Measurements from ENCODE around the gene STX1B. TPM values are rescaled to one million over a fixed set of nuclear protein-coding genes. Genes with fewer than 3 reads are reported as not detected.

STX1B gene
- total RNA-seq, 1 experiment from 2014 or later: 11.0 TPM

- Histone ChIP-seq H2BK12ac (ENCODE audit: insufficient read length, low read depth, low read length) (no peak overlapping the region), H2BK120ac (ENCODE audit: low read depth, low read length, poor library complexity, severe bottlenecking) (no peak overlapping the region), H2BK5ac (ENCODE audit: insufficient read length, low read length) (no peak overlapping the region), H4K5ac (ENCODE audit: insufficient read length, low read depth, low read length) (no peak overlapping the region), H3K79me2 (ENCODE audit: insufficient read depth, low read length) (no peaks in the 10 kb centered on the region), H3K27ac (ENCODE audit: insufficient read length, low read depth, low read length) (no peak overlapping the region), H2AFZ (ENCODE audit: low read length) (no peak overlapping the region), H2BK20ac (ENCODE audit: low read depth, low read length, poor library complexity, severe bottlenecking) (no peak overlapping the region), H4K91ac (ENCODE audit: insufficient read length, low read depth, low read length) (no peak overlapping the region), H3K4me2 (ENCODE audit: insufficient read depth, insufficient read length, low read length) (no peak overlapping the region), H2BK15ac (ENCODE audit: low read depth, low read length) (no peak overlapping the region), H3K23me2 (ENCODE audit: insufficient read length, low read depth, low read length, poor library complexity, severe bottlenecking) (peaks cover 15% of the 10 kb centered on the region), H3K79me1 (ENCODE audit: insufficient read depth, low read depth, low read length, poor library complexity, severe bottlenecking) (no peaks in the 10 kb centered on the region), H3K18ac (ENCODE audit: insufficient read length, low read depth, low read length) (no peak overlapping the region), H3K4ac (ENCODE audit: low read depth, low read length) (no peak overlapping the region), H3K14ac (ENCODE audit: insufficient read depth, low read length) (no peak overlapping the region), H3K9ac (ENCODE audit: extremely low read depth, insufficient read length, low read length) (no peak overlapping the region), H4K8ac (replicated peaks; ENCODE audit: insufficient read length, low read depth, low read length) (no peak overlapping the region), H3K27me3 (ENCODE audit: insufficient read depth, low read length) (no peaks in the 10 kb centered on the region), H3K23ac (ENCODE audit: insufficient read length, low read depth, low read length) (no peak overlapping the region), H3K4me1 (ENCODE audit: insufficient read depth, low read length) (no peaks in the 10 kb centered on the region), H3K56ac (ENCODE audit: insufficient read length, low read depth, low read length) (no peak overlapping the region), H3T11ph (ENCODE audit: low read length) (no peak overlapping the region), H2AK5ac (ENCODE audit: insufficient read length, low read length) (no peak overlapping the region), H4K20me1 (ENCODE audit: control insufficient read depth, insufficient read depth, insufficient read length) (peaks cover 5% of the 10 kb centered on the region), H3K9me3 (ENCODE audit: control insufficient read depth, low read depth, low read length) (no peaks in the 10 kb centered on the region)
- no peaks in the 10 kb centered on the region for H3K9me3 Mint-ChIP-seq
- TF ChIP-seq, protein P1, sequence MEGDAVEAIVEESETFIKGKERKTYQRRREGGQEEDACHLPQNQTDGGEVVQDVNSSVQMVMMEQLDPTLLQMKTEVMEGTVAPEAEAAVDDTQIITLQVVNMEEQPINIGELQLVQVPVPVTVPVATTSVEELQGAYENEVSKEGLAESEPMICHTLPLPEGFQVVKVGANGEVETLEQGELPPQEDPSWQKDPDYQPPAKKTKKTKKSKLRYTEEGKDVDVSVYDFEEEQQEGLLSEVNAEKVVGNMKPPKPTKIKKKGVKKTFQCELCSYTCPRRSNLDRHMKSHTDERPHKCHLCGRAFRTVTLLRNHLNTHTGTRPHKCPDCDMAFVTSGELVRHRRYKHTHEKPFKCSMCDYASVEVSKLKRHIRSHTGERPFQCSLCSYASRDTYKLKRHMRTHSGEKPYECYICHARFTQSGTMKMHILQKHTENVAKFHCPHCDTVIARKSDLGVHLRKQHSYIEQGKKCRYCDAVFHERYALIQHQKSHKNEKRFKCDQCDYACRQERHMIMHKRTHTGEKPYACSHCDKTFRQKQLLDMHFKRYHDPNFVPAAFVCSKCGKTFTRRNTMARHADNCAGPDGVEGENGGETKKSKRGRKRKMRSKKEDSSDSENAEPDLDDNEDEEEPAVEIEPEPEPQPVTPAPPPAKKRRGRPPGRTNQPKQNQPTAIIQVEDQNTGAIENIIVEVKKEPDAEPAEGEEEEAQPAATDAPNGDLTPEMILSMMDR (conservative IDR thresholded peaks at IDR 0.05): no peak
- no CpG with 5 or more reads among the region's 5 CpGs for WGBS (ENCODE audit: extremely low coverage, insufficient read length, low lambda C conversion rate)
- no peak overlapping the region; a peak in 1 of 7 replicates for H3K27ac Mint-ChIP-seq
- DNase-seq: no peak
- peaks cover 7 to 21% of the 10 kb centered on the region in 2 experiments for H3K4me1 Mint-ChIP-seq
- H3K36me3 Mint-ChIP-seq (ENCODE audit: insufficient read depth in 1 of 3, low read depth in 3 of 3): no peaks in the 10 kb centered on the region
- no peaks in the 10 kb centered on the region; the same call in 1 of the 2 replicates for H3K27me3 Mint-ChIP-seq (ENCODE audit: low read depth)
- no peak overlapping the region for H3K4me3 Mint-ChIP-seq
Measured at GRCh38 chr16:31029272-31029671, 18.8 kb upstream of the STX1B start.
